PC-3 (cell line): ENCODE measurements around the gene RSU1.

ENCODE experiments used
- EZH2 ChIP-seq: fragments of 300-600 bp; sonication (generic); IDR thresholded peaks from one replicate; pipeline ENCODE4 v1.6.1; 2017; ENCODE audit warnings: antibody characterized with exemption, mild to moderate bottlenecking, low read length; ENCODE audit not compliant: unreplicated experiment
- EZH2phosphoT487 ChIP-seq: fragments of 300-600 bp; sonication (generic); IDR thresholded peaks from 2 replicates; pipeline ENCODE4 v1.6.1; 2018; ENCODE audit warnings: mild to moderate bottlenecking, antibody characterized with exemption, low read length, borderline replicate concordance
- TF ChIP-seq, protein P1 (sequence below): fragments of 300-600 bp; sonication (generic); conservative IDR thresholded peaks from 2 replicates; pipeline ENCODE4 v1.5.1; 2017; ENCODE audit warnings: antibody characterized with exemption, low read depth, mild to moderate bottlenecking, low read length

DNA sequence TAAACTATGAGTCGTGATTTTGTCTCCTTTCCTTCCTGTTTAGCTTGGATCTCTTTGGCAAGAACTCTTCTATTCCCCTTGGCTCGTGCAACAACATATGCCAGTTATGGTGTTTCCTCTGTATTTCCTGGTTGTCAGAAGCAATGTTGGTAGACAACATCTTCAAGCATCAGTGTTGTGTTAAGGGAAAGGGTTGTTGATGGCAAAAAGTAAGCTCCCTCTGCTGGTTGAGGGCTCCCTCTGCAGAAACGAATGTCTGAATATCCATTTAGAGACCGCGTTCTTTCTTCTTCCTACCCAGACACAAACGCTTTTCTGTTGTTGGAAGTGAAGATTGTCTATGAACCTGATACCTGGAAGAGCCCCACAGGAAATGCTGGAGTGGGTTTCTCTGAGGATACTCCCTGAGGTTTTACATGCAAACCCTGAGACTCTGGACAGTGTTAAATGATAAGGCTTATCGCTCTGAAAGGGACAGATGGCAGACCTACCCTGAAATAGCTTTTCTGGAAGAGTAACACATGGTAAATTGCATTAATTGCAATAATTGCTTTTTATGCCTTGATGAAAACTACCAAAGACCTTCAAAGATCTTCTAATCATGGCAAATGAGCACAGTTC is 272.0 kb downstream of the RSU1 start:
- TF ChIP-seq, protein P1, sequence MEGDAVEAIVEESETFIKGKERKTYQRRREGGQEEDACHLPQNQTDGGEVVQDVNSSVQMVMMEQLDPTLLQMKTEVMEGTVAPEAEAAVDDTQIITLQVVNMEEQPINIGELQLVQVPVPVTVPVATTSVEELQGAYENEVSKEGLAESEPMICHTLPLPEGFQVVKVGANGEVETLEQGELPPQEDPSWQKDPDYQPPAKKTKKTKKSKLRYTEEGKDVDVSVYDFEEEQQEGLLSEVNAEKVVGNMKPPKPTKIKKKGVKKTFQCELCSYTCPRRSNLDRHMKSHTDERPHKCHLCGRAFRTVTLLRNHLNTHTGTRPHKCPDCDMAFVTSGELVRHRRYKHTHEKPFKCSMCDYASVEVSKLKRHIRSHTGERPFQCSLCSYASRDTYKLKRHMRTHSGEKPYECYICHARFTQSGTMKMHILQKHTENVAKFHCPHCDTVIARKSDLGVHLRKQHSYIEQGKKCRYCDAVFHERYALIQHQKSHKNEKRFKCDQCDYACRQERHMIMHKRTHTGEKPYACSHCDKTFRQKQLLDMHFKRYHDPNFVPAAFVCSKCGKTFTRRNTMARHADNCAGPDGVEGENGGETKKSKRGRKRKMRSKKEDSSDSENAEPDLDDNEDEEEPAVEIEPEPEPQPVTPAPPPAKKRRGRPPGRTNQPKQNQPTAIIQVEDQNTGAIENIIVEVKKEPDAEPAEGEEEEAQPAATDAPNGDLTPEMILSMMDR = peak; percentile 58
- TF ChIP-seq EZH2 (no peak), EZH2phosphoT487 (no peak)
